ENCODE data around the gene SLC24A3.

Gene SLC24A3

DNA sequence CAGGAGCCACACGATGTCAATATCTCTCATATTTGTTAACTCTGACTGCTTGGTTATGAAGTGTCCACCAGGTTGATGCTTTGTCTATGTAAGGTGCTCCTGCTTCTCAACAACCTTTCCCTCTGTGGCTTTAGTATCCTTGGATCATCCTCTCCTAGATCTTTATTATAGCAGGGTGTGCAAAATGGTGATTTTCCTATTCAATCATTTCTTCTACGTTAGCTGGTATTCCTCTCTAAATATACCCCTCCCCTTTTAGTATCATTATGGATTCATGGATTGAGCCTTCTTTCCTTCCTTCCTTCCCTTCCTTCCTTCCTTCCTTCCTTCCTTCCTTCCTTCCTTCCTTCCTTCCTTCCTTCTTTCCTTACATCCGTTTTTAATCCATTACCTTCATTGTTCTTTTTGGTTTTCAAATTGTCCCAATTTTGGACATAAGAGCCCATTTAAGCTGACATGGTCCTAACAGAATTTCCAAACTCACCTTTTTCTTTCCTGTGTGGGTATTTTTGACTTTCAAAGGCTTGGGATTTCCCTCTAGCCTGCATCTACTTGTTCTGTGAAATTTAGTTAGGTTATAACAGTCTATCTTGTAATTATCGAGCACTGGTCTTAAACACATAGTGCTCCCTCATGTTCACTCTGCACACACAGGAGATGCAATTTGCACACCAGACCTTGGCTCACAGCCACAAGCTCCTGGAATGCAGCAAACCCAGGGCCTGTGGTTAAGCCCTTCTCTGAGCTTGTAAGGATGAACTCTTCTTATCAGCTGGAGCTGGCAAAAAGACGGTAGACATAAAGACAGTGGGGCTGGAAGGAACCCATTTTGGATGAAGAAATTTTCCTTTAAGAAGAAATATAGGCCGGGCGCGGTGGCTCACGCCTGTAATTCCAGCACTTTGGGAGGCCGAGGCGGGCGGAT lies 109.9 kb downstream of the SLC24A3 start:
- Mint-ChIP-seq H3K27me3 (peaks cover 3% of the 10 kb centered on the region), H3K27ac (no peak overlapping the region), H3K4me1 (ENCODE audit: low read depth) (no peaks in the 10 kb centered on the region), H3K36me3 (no peaks in the 10 kb centered on the region), H3K4me3 (no peak overlapping the region), H3K9me3 (ENCODE audit: low read depth) (no peaks in the 10 kb centered on the region)

DNA sequence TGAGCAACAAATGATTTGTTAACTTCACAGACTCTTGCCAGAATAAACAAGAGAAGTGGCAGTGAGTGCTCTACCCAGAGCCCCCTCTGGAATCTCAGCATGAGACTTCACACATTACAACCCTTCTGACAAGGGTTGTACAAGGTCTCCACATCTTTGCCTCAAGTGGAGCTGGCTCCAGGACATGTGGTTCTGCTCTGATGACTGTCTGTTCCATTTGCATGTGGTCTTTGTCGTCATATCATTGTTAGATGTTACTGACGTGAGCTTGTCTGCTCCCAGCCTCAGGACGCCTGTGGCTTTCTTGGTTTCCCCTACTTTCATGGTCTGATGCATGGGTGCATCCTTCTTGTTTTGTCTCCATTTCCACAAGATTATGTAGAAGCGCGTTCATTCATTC lies 115.0 kb downstream of the SLC24A3 start:
- Mint-ChIP-seq H3K27me3 (peaks cover 6% of the 10 kb centered on the region), H3K4me3 (no peak overlapping the region), H3K9me3 (ENCODE audit: low read depth) (no peaks in the 10 kb centered on the region), H3K4me1 (ENCODE audit: low read depth) (no peaks in the 10 kb centered on the region), H3K36me3 (no peaks in the 10 kb centered on the region), H3K27ac (no peak overlapping the region)

DNA sequence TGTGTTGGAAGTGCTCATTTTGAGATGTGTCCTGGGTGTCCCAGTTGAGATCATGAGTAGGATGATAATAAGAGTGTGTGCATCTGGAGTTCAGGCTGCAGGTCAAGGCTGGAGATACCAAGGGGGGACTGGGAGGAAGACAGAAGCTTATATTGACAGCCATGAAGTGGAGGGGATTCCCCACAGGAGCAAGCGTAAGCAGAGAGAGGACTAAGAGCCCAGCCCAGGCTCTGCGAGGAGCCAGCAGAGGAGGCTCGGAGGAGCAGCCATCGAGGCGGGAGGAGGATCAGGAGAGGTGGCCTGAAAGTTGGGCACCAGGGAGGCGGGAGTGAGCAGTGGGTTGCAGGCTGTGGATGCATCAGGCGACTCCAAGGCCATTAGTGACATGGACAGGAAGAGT lies 116.2 kb downstream of the SLC24A3 start:
- H3K36me3 Mint-ChIP-seq: no peaks in the 10 kb centered on the region
- H3K27ac Mint-ChIP-seq: no peak overlapping the region
- no peak overlapping the region for H3K4me3 Mint-ChIP-seq
- no peaks in the 10 kb centered on the region for H3K9me3 Mint-ChIP-seq (ENCODE audit: low read depth)
- H3K4me1 Mint-ChIP-seq (ENCODE audit: low read depth): no peaks in the 10 kb centered on the region
- peaks cover 6% of the 10 kb centered on the region for H3K27me3 Mint-ChIP-seq

DNA sequence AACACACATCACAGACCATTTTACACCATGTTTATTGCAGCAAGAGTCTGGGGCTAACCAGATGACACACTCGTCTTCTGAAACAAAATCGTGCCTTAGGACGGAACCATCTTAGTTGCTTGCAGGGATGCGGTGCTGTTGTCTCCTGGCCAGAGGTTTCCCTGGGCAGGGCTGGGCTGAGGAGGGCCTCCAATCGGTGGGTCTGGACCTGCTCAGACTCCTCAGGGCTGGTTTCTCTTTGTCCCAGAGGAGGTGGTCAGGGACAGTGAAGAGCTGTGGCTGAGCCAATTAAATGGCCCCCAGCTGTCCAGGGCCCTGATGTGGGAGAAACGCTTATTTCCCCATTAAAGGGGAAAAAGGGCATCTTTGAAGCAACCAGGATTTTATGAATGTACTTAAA lies 117.6 kb downstream of the SLC24A3 start:
- Mint-ChIP-seq H3K9me3 (ENCODE audit: low read depth) (no peaks in the 10 kb centered on the region), H3K36me3 (no peaks in the 10 kb centered on the region), H3K4me3 (no peak overlapping the region), H3K27me3 (peaks cover 6% of the 10 kb centered on the region), H3K27ac (no peak overlapping the region), H3K4me1 (ENCODE audit: low read depth) (no peaks in the 10 kb centered on the region)

DNA sequence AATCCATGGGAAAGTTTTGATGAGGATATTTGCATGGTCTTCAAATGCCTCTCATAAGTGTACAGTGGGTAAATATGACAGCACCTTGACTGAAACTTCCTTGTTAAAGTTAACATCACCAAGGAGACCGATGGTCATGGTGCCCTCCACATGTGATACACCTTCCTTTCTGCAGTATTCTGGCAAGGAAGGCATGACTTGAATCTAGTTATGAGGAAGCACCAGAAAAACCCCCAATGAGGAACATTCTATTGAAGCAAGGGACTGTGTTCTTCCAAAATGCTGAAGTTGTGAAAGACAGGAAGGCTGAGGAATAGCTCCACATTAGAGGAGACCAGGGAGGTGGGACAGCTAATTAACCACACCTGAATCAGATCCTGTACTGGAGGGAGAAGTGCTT lies 118.3 kb downstream of the SLC24A3 start:
- no peak overlapping the region for H3K4me3 Mint-ChIP-seq
- no peaks in the 10 kb centered on the region for H3K4me1 Mint-ChIP-seq (ENCODE audit: low read depth)
- peaks cover 6% of the 10 kb centered on the region for H3K27me3 Mint-ChIP-seq
- H3K36me3 Mint-ChIP-seq: no peaks in the 10 kb centered on the region
- no peaks in the 10 kb centered on the region for H3K9me3 Mint-ChIP-seq (ENCODE audit: low read depth)
- no peak overlapping the region for H3K27ac Mint-ChIP-seq

DNA sequence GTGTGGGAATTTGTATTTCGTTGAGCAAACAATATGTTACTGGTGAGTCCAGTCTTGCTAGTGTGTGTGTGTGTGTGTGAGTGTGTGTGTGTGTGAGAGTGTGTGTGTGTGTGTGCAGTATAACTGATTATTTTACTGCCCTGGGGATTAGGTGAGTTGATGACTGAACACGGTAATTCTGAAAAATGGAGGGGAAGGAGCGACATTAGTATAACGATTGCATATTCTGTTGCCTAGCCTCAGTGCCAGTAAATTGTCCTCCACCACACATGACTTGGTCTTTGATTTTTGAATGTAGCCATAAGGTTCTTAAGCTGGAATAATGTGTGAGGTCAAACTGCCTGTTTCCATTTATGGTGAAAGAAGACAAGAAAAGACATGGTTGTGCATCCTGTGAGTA lies 121.1 kb downstream of the SLC24A3 start:
- Mint-ChIP-seq H3K4me1 (ENCODE audit: low read depth) (no peaks in the 10 kb centered on the region), H3K36me3 (no peaks in the 10 kb centered on the region), H3K4me3 (no peak overlapping the region), H3K9me3 (ENCODE audit: low read depth) (no peaks in the 10 kb centered on the region), H3K27ac (no peak overlapping the region), H3K27me3 (peaks cover 4% of the 10 kb centered on the region)

DNA sequence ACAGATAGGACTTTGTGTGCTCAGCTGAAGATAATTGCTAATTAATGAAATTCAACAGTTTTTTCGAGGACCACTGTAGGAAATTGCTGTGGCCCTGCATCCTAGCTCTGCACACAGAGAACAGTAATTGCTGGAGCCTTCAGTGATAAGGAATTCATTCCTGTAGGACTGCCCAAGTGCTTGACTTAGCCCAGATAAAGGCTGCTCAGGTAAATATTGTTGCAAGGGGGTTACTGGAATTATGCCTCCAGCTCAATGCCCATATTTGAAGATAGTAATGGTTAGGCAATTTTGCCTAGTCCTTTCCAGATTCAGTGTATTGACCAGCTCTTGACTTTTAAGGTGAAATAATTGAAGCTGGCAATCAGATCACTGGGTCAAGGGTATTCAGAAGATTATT lies 122.9 kb downstream of the SLC24A3 start:
- no peaks in the 10 kb centered on the region for H3K4me1 Mint-ChIP-seq (ENCODE audit: low read depth)
- no peak overlapping the region for H3K4me3 Mint-ChIP-seq
- H3K27ac Mint-ChIP-seq: no peak overlapping the region
- H3K27me3 Mint-ChIP-seq: peaks cover 4% of the 10 kb centered on the region
- H3K36me3 Mint-ChIP-seq: no peaks in the 10 kb centered on the region
- H3K9me3 Mint-ChIP-seq (ENCODE audit: low read depth): no peaks in the 10 kb centered on the region

DNA sequence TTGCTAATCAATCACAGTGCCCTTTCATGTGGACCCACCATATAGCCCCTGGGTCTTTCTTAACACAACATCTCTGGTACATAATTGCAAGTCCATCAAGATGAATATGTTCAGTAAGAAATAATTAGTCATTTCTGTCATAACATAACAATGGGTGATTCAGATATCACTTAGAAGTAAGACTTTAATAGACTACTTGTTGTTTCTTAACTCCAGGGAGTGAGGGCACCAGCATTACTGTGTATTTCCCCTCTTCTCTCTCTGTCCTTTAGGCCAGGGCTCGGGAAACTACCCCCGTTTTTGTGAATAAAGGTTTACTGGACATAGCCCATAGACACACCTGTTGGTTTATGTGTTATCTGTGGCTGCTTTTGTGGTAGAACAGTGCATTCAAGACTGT lies 123.5 kb downstream of the SLC24A3 start:
- no peaks in the 10 kb centered on the region for H3K4me1 Mint-ChIP-seq (ENCODE audit: low read depth)
- peaks cover 4% of the 10 kb centered on the region for H3K27me3 Mint-ChIP-seq
- H3K27ac Mint-ChIP-seq: no peak overlapping the region
- no peaks in the 10 kb centered on the region for H3K9me3 Mint-ChIP-seq (ENCODE audit: low read depth)
- H3K36me3 Mint-ChIP-seq: no peaks in the 10 kb centered on the region
- no peak overlapping the region for H3K4me3 Mint-ChIP-seq

DNA sequence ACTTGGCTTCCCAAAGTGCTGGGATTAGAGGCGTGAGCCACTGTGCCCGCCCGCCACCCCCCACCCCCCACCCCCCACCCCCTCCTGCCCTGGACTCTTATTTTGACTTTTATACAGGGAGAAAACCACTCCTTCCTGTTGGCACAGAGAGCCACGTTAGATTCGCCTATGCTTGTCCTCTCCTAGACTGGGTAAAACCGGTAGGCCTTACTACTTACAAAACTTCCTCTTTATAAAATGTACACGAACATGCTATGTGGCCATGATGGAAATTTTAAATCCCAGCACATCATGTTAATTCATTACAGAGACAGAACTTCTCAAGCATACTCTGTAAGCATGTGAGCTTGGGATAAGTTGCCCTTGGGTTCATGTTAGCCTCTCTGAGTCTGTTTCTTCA lies 124.2 kb downstream of the SLC24A3 start:
- no peaks in the 10 kb centered on the region for H3K36me3 Mint-ChIP-seq
- H3K27ac Mint-ChIP-seq: no peak overlapping the region
- H3K4me3 Mint-ChIP-seq: no peak overlapping the region
- H3K4me1 Mint-ChIP-seq (ENCODE audit: low read depth): no peaks in the 10 kb centered on the region
- no peaks in the 10 kb centered on the region for H3K9me3 Mint-ChIP-seq (ENCODE audit: low read depth)
- H3K27me3 Mint-ChIP-seq: peaks cover 3% of the 10 kb centered on the region

DNA sequence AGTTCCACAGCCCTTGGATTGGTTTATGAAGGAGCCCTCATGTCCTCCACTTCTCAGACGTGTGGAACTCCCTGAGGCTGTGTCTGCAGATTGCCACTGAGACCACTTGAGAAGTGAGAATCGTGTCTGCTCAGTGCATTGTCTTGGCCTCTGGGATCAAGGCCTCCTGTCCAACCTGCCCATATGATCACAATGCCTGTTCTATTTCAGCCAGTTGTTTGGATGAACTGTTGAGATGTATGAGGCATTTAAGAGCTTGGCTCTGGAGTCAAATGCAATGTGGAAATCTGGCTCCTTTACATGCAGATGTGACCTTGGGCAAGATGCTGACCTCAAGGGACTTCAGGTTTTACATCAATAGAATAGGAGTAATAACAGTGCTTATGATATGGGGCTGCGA lies 125.9 kb downstream of the SLC24A3 start:
- Mint-ChIP-seq H3K4me1 (ENCODE audit: low read depth) (no peaks in the 10 kb centered on the region), H3K4me3 (no peak overlapping the region), H3K27ac (no peak overlapping the region), H3K27me3 (peaks cover 7% of the 10 kb centered on the region), H3K9me3 (ENCODE audit: low read depth) (no peaks in the 10 kb centered on the region), H3K36me3 (no peaks in the 10 kb centered on the region)

DNA sequence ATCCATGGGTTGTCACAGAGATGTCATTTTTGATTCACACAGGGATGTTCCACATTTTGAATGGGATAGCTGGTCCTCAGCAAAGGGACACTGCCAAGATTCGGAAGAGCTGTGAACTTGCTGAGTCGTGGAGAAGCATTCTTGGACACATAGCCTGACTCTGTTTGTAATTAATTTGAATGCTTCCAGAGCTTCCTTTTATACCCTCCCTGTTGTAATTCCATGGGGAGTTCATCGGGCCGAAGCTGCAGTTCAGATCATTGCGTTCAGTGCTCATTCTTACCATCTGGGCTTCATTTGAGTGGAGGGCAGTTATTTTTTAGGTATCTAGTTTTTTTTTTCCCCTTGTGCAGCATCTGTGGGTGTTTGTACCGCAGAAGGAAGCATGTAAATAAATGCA lies 126.5 kb downstream of the SLC24A3 start:
- Mint-ChIP-seq H3K9me3 (ENCODE audit: low read depth) (no peaks in the 10 kb centered on the region), H3K27me3 (peaks cover 7% of the 10 kb centered on the region), H3K36me3 (no peaks in the 10 kb centered on the region), H3K27ac (no peak overlapping the region), H3K4me1 (ENCODE audit: low read depth) (no peaks in the 10 kb centered on the region), H3K4me3 (no peak overlapping the region)

DNA sequence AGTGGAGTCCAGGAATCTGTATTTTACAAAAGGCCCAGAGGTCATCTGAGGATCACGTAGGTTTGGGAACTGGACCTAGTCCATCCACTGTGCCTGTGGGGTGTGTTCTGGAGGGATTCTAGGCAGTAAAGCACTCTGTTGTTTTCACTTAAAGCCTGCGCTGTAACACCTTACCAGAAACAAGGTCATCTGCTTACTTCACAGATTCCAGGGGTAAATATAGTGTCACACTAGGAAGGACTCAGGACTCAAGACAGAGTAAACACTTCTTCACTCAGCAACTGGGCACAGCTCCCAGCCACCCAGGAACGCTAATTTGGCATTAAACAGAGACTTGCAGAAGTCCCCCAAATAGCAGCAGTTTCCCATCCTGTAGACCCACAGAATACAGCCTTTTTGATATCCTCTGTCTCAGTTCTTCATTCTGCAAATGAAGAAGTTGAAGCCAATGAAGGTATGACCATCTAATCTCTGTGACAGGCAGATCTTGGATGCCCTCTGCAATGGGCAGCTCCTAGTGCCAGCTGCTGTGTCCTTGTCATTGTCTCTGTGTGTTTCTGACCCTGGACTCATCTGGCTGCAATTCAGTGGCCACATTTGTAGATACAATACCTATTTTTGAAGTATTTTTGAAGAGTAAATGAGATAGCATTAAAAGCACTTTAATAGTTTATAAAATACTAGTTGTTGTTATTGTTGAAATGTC lies 129.1 kb downstream of the SLC24A3 start:
- H3K27ac Mint-ChIP-seq: no peak overlapping the region
- H3K4me3 Mint-ChIP-seq: no peak overlapping the region
- no peaks in the 10 kb centered on the region for H3K9me3 Mint-ChIP-seq (ENCODE audit: low read depth)
- H3K36me3 Mint-ChIP-seq: no peaks in the 10 kb centered on the region
- H3K4me1 Mint-ChIP-seq (ENCODE audit: low read depth): no peaks in the 10 kb centered on the region
- H3K27me3 Mint-ChIP-seq: peaks cover 7% of the 10 kb centered on the region

DNA sequence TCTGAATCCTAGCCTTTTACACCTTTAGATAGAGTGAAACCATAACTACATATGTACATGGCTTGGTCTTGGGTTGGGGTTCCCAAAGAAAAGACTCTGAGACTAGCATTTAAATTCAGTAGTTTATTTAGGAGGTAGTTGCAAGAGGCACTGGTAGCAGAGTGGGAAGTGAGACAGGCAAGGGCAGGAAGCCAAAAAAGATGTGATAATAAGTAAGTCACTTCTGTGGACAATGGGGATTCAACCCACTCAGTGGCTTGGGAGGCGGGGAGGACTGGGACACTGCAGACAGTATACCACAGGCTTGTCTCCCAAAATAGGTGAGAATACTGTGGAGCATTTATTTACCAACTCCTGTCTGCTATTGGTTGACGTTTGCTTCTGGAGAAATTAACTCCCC lies 131.9 kb downstream of the SLC24A3 start:
- peaks cover 4% of the 10 kb centered on the region for H3K27me3 Mint-ChIP-seq
- H3K27ac Mint-ChIP-seq: no peak overlapping the region
- no peaks in the 10 kb centered on the region for H3K9me3 Mint-ChIP-seq (ENCODE audit: low read depth)

DNA sequence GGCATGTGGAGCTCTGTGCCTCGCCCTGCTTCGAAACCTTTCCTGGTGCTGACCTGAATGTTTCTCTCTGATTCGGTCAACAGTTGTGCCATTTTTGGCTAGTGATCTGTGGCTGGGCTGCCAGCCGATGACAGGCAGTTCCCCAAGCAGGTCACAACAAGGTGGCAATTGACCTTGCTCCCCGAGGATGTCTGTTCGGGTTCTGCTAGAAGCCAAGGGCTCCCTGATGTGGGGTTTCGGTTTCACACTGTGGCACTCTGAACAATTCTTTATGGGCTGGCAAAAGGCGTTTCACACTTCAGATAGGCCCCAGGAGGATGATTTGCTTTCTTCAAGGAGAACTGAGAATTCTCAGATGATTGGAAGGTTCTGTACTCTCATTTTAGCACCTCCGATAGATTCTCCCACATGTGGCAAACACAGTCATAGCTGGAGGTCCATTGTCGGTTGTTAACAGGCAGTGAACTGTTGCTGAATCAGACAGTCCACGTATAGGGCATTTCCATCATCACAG lies 135.6 kb downstream of the SLC24A3 start:
- Mint-ChIP-seq H3K27ac (no peak overlapping the region), H3K4me1 (ENCODE audit: low read depth) (no peaks in the 10 kb centered on the region), H3K9me3 (ENCODE audit: low read depth) (no peaks in the 10 kb centered on the region), H3K4me3 (no peak overlapping the region), H3K36me3 (no peaks in the 10 kb centered on the region), H3K27me3 (peaks cover 1% of the 10 kb centered on the region)

More for the DNA sequence above, 131.9 kb downstream of the SLC24A3 start:
- no peaks in the 10 kb centered on the region for H3K36me3 Mint-ChIP-seq
- no peaks in the 10 kb centered on the region for H3K4me1 Mint-ChIP-seq (ENCODE audit: low read depth)
- no peak overlapping the region for H3K4me3 Mint-ChIP-seq

DNA sequence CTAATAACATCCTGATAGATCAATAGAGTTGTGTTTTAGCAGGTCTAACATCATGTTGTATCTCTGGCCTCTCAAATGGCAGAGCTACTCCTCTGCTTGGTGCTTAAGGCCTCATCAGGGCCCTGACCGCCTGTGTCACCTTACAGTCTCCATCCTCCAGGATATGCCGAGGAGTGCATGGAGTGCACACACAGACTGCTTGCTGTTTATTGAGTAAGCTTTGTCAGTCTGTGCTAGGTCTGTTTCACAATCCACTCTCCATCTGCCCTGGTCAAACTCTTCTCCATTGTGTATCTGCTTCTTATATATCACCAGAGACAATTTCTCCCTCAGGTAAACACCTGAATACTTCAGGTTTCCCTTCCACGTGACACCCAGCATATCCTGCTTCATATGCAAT lies 136.1 kb downstream of the SLC24A3 start:
- H3K4me1 Mint-ChIP-seq (ENCODE audit: low read depth): no peaks in the 10 kb centered on the region
- H3K27me3 Mint-ChIP-seq: peaks cover 2% of the 10 kb centered on the region
- H3K4me3 Mint-ChIP-seq: no peak overlapping the region
- H3K36me3 Mint-ChIP-seq: no peaks in the 10 kb centered on the region
- no peaks in the 10 kb centered on the region for H3K9me3 Mint-ChIP-seq (ENCODE audit: low read depth)
- no peak overlapping the region for H3K27ac Mint-ChIP-seq

Measured in activated naive CD8-positive, alpha-beta T cell (primary cell).